Activated B cell treated with CpG ODN at 0.5 μM for 24 hours (primary cell): ENCODE data around the gene LIN7A. TPM values are rescaled to one million over a fixed set of nuclear protein-coding genes. Genes with fewer than 3 reads are reported as not detected.

Source experiments
- ATAC-seq: fragments of 200-7000 bp; cut with Tn5 transposase; one replicate; pipeline ENCODE4 v1.10.0; 2021; ENCODE audit warnings: low read depth, mild to moderate bottlenecking, moderate library complexity
- CTCF ChIA-PET: fragments of 350-600 bp; sonication (Branson Sonifier 250); formaldehyde crosslinking; loops from one replicate; lab custom pipeline; 2021; ENCODE audit warnings: antibody characterized with exemption; lab: Charles Lee
- POLR2A ChIA-PET: fragments of 350-600 bp; sonication (Branson Sonifier 250); formaldehyde crosslinking; loops from one replicate; lab custom pipeline; 2021; ENCODE audit warnings: antibody characterized with exemption; lab: Charles Lee
- DNase-seq: peaks from one replicate; pipeline ENCODE4 v3.0.0; 2022
- H3K27ac Mint-ChIP-seq: one replicate; pipeline ENCODE4 v1.8.0; 2020; ENCODE audit warnings: mixed read lengths
- H3K27me3 Mint-ChIP-seq: one replicate; pipeline ENCODE4 v1.8.0; 2021; ENCODE audit warnings: mixed read lengths
- H3K36me3 Mint-ChIP-seq: one replicate; pipeline ENCODE4 v1.8.0; 2021; ENCODE audit warnings: low read depth, mixed read lengths
- H3K4me1 Mint-ChIP-seq: one replicate; pipeline ENCODE4 v1.8.0; 2021; ENCODE audit warnings: mixed read lengths
- H3K4me3 Mint-ChIP-seq: one replicate; pipeline ENCODE4 v1.8.0; 2020; ENCODE audit warnings: mild to moderate bottlenecking, mixed read lengths
- H3K9me3 Mint-ChIP-seq: one replicate; pipeline ENCODE4 v1.8.0; 2020; ENCODE audit warnings: mixed read lengths
- CTCF ChIP-seq: fragments of 200-600 bp; IDR thresholded peaks from one replicate; pipeline ENCODE4 v1.8.0; 2022; ENCODE audit warnings: antibody characterized with exemption, mild to moderate bottlenecking
- intact Hi-C: fragments of 100-400 bp; cut with micrococcal nuclease; formaldehyde crosslinking; loops from one replicate; pipeline ENCODE4 v1.15.1; 2024
- total RNA-seq: library from RNA; stranded (reverse); gene quantifications from 2 replicates; pipeline ENCODE4 v1.2.3, GENCODE V29; 2022

The LIN7A gene
- total RNA-seq, 1 donor from 2014 or later: not detected

DNA sequence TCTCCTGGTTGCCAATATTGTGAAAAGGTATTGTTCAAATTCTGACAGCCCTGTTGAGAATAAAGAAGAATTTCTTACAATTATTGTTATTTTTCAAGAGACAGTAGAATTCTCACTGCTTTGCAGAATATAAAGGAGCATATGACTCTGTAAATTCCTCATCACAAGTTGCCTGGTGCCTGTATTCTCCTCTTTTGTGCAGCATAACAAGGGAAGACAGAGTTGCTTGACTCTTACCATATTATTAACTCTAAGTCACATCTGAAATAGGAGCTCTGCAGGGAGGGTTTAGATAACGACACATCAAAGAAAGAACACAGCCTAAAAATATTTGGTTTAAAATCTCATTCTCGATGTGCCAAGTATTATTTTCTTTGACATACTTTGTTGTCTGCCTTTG lies 189.9 kb downstream of the LIN7A start:
- TF ChIP-seq CTCF: no peak
- no peak for ATAC-seq
- no peaks in the 10 kb centered on the region for H3K27me3 Mint-ChIP-seq
- H3K4me1 Mint-ChIP-seq: no peaks in the 10 kb centered on the region
- no peak overlapping the region for H3K4me3 Mint-ChIP-seq
- H3K36me3 Mint-ChIP-seq: no peaks in the 10 kb centered on the region
- intact Hi-C loops: no loop called here
- CTCF ChIA-PET: no interaction called here
- POLR2A ChIA-PET: no interaction called here
- peaks cover 3% of the 10 kb centered on the region for H3K9me3 Mint-ChIP-seq
- DNase-seq: no peak
- no peak overlapping the region for H3K27ac Mint-ChIP-seq

GRCh38 chr12:80745851-80746505 lies 191.8 kb downstream of the LIN7A start:
- CTCF ChIA-PET: no interaction called here
- no peaks in the 10 kb centered on the region for H3K27me3 Mint-ChIP-seq
- DNase-seq (no peak), ATAC-seq (no peak)
- POLR2A ChIA-PET: no interaction called here
- no peak overlapping the region for H3K4me3 Mint-ChIP-seq
- no peak overlapping the region for H3K27ac Mint-ChIP-seq
- intact Hi-C loops: no loop called here
- no peaks in the 10 kb centered on the region for H3K9me3 Mint-ChIP-seq
- no peak for TF ChIP-seq CTCF
- no peaks in the 10 kb centered on the region for H3K4me1 Mint-ChIP-seq
- no peaks in the 10 kb centered on the region for H3K36me3 Mint-ChIP-seq

Other genes with a start within 250 kb of the LIN7A start
- gene MYF6, start 230.3 kb downstream of the LIN7A start, total RNA-seq: not detected in 2 replicates
- not detected in 2 replicates for gene MYF5, start 221.0 kb downstream of the LIN7A start, total RNA-seq
- not detected in 2 replicates for gene ACSS3, start 140.1 kb upstream of the LIN7A start, total RNA-seq